ENCODE data around the gene ACP1.

DNA sequence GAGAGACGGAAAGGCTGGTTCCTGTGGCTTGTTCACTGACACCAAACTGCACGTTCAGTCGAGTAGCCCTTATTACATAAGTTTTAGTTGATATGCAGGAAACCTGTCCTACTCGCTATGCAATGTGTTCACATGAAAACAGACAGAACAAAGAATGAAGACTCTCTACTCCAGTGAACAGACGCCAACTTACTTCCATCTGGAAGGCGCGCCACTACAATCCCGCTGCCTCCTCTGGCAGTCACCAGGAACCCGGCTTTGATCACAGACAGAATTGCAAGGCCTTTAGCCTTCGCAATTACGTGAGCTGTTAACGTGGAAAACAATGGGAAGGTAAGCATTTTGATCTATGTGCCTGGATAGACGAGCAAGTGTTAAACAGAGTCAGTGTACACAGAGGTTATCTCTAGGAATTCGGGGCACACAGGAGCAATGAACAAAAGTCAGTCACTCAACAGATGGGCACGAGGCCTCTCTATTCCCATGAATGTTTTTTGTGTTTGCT lies 15.2 kb upstream of the ACP1 start:
- TF ChIP-seq, protein P1, sequence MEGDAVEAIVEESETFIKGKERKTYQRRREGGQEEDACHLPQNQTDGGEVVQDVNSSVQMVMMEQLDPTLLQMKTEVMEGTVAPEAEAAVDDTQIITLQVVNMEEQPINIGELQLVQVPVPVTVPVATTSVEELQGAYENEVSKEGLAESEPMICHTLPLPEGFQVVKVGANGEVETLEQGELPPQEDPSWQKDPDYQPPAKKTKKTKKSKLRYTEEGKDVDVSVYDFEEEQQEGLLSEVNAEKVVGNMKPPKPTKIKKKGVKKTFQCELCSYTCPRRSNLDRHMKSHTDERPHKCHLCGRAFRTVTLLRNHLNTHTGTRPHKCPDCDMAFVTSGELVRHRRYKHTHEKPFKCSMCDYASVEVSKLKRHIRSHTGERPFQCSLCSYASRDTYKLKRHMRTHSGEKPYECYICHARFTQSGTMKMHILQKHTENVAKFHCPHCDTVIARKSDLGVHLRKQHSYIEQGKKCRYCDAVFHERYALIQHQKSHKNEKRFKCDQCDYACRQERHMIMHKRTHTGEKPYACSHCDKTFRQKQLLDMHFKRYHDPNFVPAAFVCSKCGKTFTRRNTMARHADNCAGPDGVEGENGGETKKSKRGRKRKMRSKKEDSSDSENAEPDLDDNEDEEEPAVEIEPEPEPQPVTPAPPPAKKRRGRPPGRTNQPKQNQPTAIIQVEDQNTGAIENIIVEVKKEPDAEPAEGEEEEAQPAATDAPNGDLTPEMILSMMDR (IDR thresholded peaks at IDR 0.05): no peak
- no peak for TF ChIP-seq POLR2AphosphoS5 (IDR thresholded peaks at IDR 0.05; ENCODE audit: insufficient read depth in 1 of 2, low read depth in 1 of 2)
- TF ChIP-seq POLR2A (IDR thresholded peaks at IDR 0.05): no peak
